Psoas muscle (tissue), 8 donors: ENCODE data around the gene RAB30. TPM values are rescaled to one million over a fixed set of nuclear protein-coding genes. Genes with fewer than 3 reads are reported as not detected.
"Not testable (repeated sequence)": the region's sequence is repeated elsewhere in the genome, so short reads cannot be mapped to it uniquely, and the experiment has no call there.

ENCODE experiments used
- ATAC-seq, 4 donors: fragments of 200-7000 bp; cut with Tn5 transposase; one replicate each; pipeline ENCODE4 v1.9.1; 2020; ENCODE audit warnings: moderate library complexity in 3 of 4, mild to moderate bottlenecking in 2 of 4
- DNase-seq, 2 donors: peaks; one replicate each; pipeline ENCODE4 v3.0.0-alpha.2; 2020
- H3K27ac ChIP-seq: fragments of 200-600 bp; one replicate; pipeline ENCODE4 v1.8.0; 2022
- H3K27me3 ChIP-seq, 3 donors: fragments of 200-600 bp in 1 of 3; one replicate each; pipeline versions ENCODE4 v1.6.1 to v1.8.0; 2013 to 2022; ENCODE audit warnings: low read length in 2 of 3, mild to moderate bottlenecking in 2 of 3, moderate library complexity in 1 of 3; ENCODE audit not compliant: insufficient read depth in 3 of 3
- H3K36me3 ChIP-seq, 2 donors: fragments of 200-600 bp in 1 of 2; one replicate each; pipeline versions ENCODE4 v1.6.1 to v1.8.0; 2013 to 2022; ENCODE audit warnings: low read depth in 1 of 2, mild to moderate bottlenecking in 1 of 2, moderate library complexity in 1 of 2; ENCODE audit not compliant: insufficient read depth in 1 of 2
- H3K4me1 ChIP-seq: fragments of 200-600 bp; one replicate; pipeline ENCODE4 v1.8.0; 2022
- H3K4me3 ChIP-seq: fragments of 200-600 bp; one replicate; pipeline ENCODE4 v1.8.0; 2022; ENCODE audit warnings: mild to moderate bottlenecking
- H3K9me3 ChIP-seq: fragments of 200-600 bp; one replicate; pipeline ENCODE4 v1.8.0; 2022
- CTCF ChIP-seq: fragments of 200-600 bp; IDR thresholded peaks from one replicate; pipeline ENCODE4 v1.8.0; 2022; ENCODE audit warnings: antibody characterized with exemption
- WGBS, 3 donors: extraction: QIAGEN DNeasy Blood & Tissue Kit; methylation state at CpG; one replicate each; pipeline versions ENCODE4 v1.1.6 to v1.1.7; 2013; 5-methylcytosine and 5-hydroxymethylcytosine counted together
- intact Hi-C, 2 donors: fragments of 100-400 bp; cut with DNase I; formaldehyde crosslinking; loops; one replicate each; pipeline versions ENCODE4 v1.11.0 to v1.14.2; 2022
- polyA plus RNA-seq, 3 donors: library from polyadenylated mRNA; stranded (reverse); fragments of 200-250 nt; gene quantifications; one replicate each; pipeline ENCODE4 v1.2.3, GENCODE V29; 2013
- total RNA-seq, 4 donors: library from RNA; stranded (reverse); fragmentation: NEBNext Ultra II Directional in 2 of 4; extraction: Animal tissue kit (Norgen Biotek cat#: 25700) in 2 of 4; gene quantifications; one replicate each; pipeline versions ENCODE4 v1.2.1 to v1.2.4, GENCODE V29; 2021 to 2023
- donor health status: healthy with polysubstance abuse.
- donor health status: DM: no; HTN: no; CAD: no; lungs with moderate emphysema.
- donor health status: Bipolar disorder and iron deficiency.
- donor health status: healthy.
- donor health status: DM: yes; HTN: yes; CAD: no.
- donor health status: DM: no; HTN: no; CAD: no.
- donor health status: DM: no; HTN: no; CAD: no.
- donor health status: DM: yes; HTN: yes; CAD: no.

Gene RAB30
- total and polyA plus RNA-seq, 7 donors, result 3.4 to 89.7 (median 21.5) TPM

GRCh38 chr11:82967381-82967780 is 104.3 kb downstream of the RAB30 start:
- no peak for ATAC-seq
- intact Hi-C loops, result no loop called here
- Histone ChIP-seq H3K4me1 (no peaks in the 10 kb centered on the region), H3K27me3 (no peaks in the 10 kb centered on the region), H3K9me3 (no peaks in the 10 kb centered on the region), H3K4me3 (no peak overlapping the region), H3K36me3 (no peaks in the 10 kb centered on the region), H3K27ac (no peak overlapping the region)
- 63 to 71% (median 71%) methylated on average over 4 of the region's 4 CpGs for whole genome bisulfite sequencing, 3 donors
- DNase-seq, result no peak
- no peak for TF ChIP-seq CTCF

- DNase-seq, H3K27ac ChIP-seq, H3K27me3 ChIP-seq, ATAC-seq, intact Hi-C loops, H3K36me3 ChIP-seq, H3K4me1 ChIP-seq, H3K9me3 ChIP-seq, H3K4me3 ChIP-seq: not testable (repeated sequence)
These were observed 109.7 kb downstream of the RAB30 start for GRCh38 chr11:82962021-82962420.

GRCh38 chr11:82960779-82961143 is 110.9 kb downstream of the RAB30 start:
- H3K4me1 ChIP-seq, result no peaks in the 10 kb centered on the region
- H3K27ac ChIP-seq, result no peak overlapping the region
- H3K27me3 ChIP-seq, result no peaks in the 10 kb centered on the region
- intact Hi-C loops, result no loop called here
- no peak for TF ChIP-seq CTCF
- no peak for DNase-seq
- H3K36me3 ChIP-seq, result no peaks in the 10 kb centered on the region
- H3K9me3 ChIP-seq, result no peaks in the 10 kb centered on the region
- ATAC-seq, result no peak
- no peak overlapping the region for H3K4me3 ChIP-seq
- WGBS, 3 donors, result 59 to 75% (median 62%) methylated on average over 2 of the region's 2 CpGs

- no peak for DNase-seq
- Histone ChIP-seq H3K4me1 (no peaks in the 10 kb centered on the region), H3K36me3 (no peaks in the 10 kb centered on the region), H3K4me3 (no peak overlapping the region), H3K27me3 (no peaks in the 10 kb centered on the region), H3K27ac (no peak overlapping the region), H3K9me3 (no peaks in the 10 kb centered on the region)
- no peak for TF ChIP-seq CTCF
- ATAC-seq, result no peak
- intact Hi-C loops, result no loop called here
- 62 to 64% (median 63%) methylated on average over 5 of the region's 5 CpGs for WGBS, 3 donors
These were observed 111.5 kb downstream of the RAB30 start for GRCh38 chr11:82959987-82960778.

- H3K27ac ChIP-seq, ATAC-seq, H3K4me3 ChIP-seq, H3K9me3 ChIP-seq, DNase-seq, H3K4me1 ChIP-seq, intact Hi-C loops, H3K27me3 ChIP-seq, H3K36me3 ChIP-seq: not testable (repeated sequence)
- 69 to 70% (median 69%) methylated on average over 9 of the region's 9 CpGs for WGBS, 3 donors
These were observed 115.8 kb downstream of the RAB30 start for GRCh38 chr11:82955736-82956453.

GRCh38 chr11:82950502-82950901 is 121.2 kb downstream of the RAB30 start:
- H3K4me3 ChIP-seq, H3K27ac ChIP-seq, ATAC-seq, intact Hi-C loops, H3K9me3 ChIP-seq, H3K27me3 ChIP-seq, H3K4me1 ChIP-seq, DNase-seq, H3K36me3 ChIP-seq: not testable (repeated sequence)
- 96 to 98% (median 96%) methylated on average over 2 of the region's 2 CpGs for WGBS, 3 donors
